ENCODE measurements around the gene EIF5.

- no peak for TF ChIP-seq POLR2A (IDR thresholded peaks at IDR 0.05)
- TF ChIP-seq CTCF (IDR thresholded peaks at IDR 0.05 in 8 of 11, conservative IDR thresholded peaks at IDR 0.05 in 3 of 11): no peak
- no peak for TF ChIP-seq POLR2AphosphoS5 (IDR thresholded peaks at IDR 0.05)
Observed at GRCh38 chr14:103286460-103286859, 47.6 kb upstream of the EIF5 start.
